ENCODE data around the gene HECTD4. TPM values are rescaled to one million over a fixed set of nuclear protein-coding genes. Genes with fewer than 3 reads are reported as not detected.

HECTD4 gene
- total and polyA plus RNA-seq, 2 donors (not counting 1 experiment from before 2014, with no cell fraction given) = 46.4 to 92.2 TPM

GRCh38 chr12:112162241-112162790 is 219.9 kb downstream of the HECTD4 start:
- no peaks in the 10 kb centered on the region for H3K27me3 ChIP-seq (replicated peaks in 1 of 4; ENCODE audit: control extremely low read depth in 1 of 4, control insufficient read depth in 3 of 4, insufficient read depth in 4 of 4, low read length in 3 of 4)
- DNase-seq (no peak), ATAC-seq (ENCODE audit: low read depth) (no peak)
- Mint-ChIP-seq H3K4me1 (peaks cover 27% of the 10 kb centered on the region), H3K27ac (no peak overlapping the region), H3K27me3 (no peaks in the 10 kb centered on the region), H3K4me3 (no peak overlapping the region), H3K9me3 (ENCODE audit: insufficient read depth) (no peaks in the 10 kb centered on the region)
- H3K4me3 ChIP-seq (ENCODE audit: control extremely low read depth in 1 of 5, extremely low read depth in 1 of 5, insufficient read depth in 1 of 5, low read depth in 2 of 5, low read length in 4 of 5) = no peak overlapping the region
- ChIA-PET CTCF (no interaction called here), POLR2A (no interaction called here)
- peaks cover 0 to 22% (median 17%) of the 10 kb centered on the region in 3 donors for H3K9me3 ChIP-seq (ENCODE audit: control extremely low read depth in 1 of 3, control insufficient read depth in 2 of 3, insufficient read depth in 1 of 3, low read length in 2 of 3)
- TF ChIP-seq CTCF (IDR thresholded peaks at IDR 0.05) (no peak), EZH2 (IDR thresholded peaks at IDR 0.05; ENCODE audit: borderline replicate concordance, insufficient read depth, low read depth, low read length, poor library complexity, severe bottlenecking) (no peak)
- H2AFZ ChIP-seq (ENCODE audit: insufficient read depth, low read depth, low read length, poor library complexity, severe bottlenecking) = no peak overlapping the region
- H3K9ac ChIP-seq (ENCODE audit: low read length) = no peak overlapping the region
- peaks cover 21 to 22% of the 10 kb centered on the region in 2 donors for H3K4me1 ChIP-seq (ENCODE audit: control insufficient read depth in 2 of 2, insufficient read depth in 2 of 2, low read length in 2 of 2)
- H4K20me1 ChIP-seq (ENCODE audit: control insufficient read depth, insufficient read depth, low read length, poor library complexity, severe bottlenecking) = no peaks in the 10 kb centered on the region
- 98% methylated on average over 10 of the region's 12 CpGs for WGBS (ENCODE audit: insufficient coverage)
- intact Hi-C loops (cut with micrococcal nuclease) = no loop called here
- H3K36me3 ChIP-seq (replicated peaks in 1 of 2; ENCODE audit: control extremely low read depth in 1 of 2, control insufficient read depth in 1 of 2, extremely low read depth in 1 of 2, insufficient read depth in 2 of 2, low read length in 1 of 2) = peaks cover 0 to 53% of the 10 kb centered on the region in 2 experiments
- H3K27ac ChIP-seq (ENCODE audit: low read length in 2 of 2) = no peak overlapping the region
- no peak overlapping the region for H3K4me2 ChIP-seq (replicated peaks; ENCODE audit: low read depth, low read length, poor library complexity, severe bottlenecking)
- H3K79me2 ChIP-seq (ENCODE audit: control insufficient read depth, insufficient read depth, low read length) = peaks cover 6% of the 10 kb centered on the region

GRCh38 chr12:112161711-112162110 is 220.5 kb downstream of the HECTD4 start:
- Mint-ChIP-seq H3K27me3 (no peaks in the 10 kb centered on the region), H3K27ac (peak overlapping the region; percentile 15), H3K4me3 (no peak overlapping the region), H3K4me1 (peaks cover 31% of the 10 kb centered on the region), H3K9me3 (ENCODE audit: insufficient read depth) (no peaks in the 10 kb centered on the region)
- Histone ChIP-seq H3K36me3 (replicated peaks in 1 of 2; ENCODE audit: control extremely low read depth in 1 of 2, control insufficient read depth in 1 of 2, extremely low read depth in 1 of 2, insufficient read depth in 2 of 2, low read length in 1 of 2) (peaks cover 0 to 50% of the 10 kb centered on the region in 2 experiments), H3K27ac (ENCODE audit: low read length in 2 of 2) (no peak overlapping the region), H4K20me1 (ENCODE audit: control insufficient read depth, insufficient read depth, low read length, poor library complexity, severe bottlenecking) (no peaks in the 10 kb centered on the region), H3K27me3 (replicated peaks in 1 of 4; ENCODE audit: control extremely low read depth in 1 of 4, control insufficient read depth in 3 of 4, insufficient read depth in 4 of 4, low read length in 3 of 4) (no peaks in the 10 kb centered on the region), H3K9me3 (ENCODE audit: control extremely low read depth in 1 of 3, control insufficient read depth in 2 of 3, insufficient read depth in 1 of 3, low read length in 2 of 3) (peaks cover 0 to 22% (median 17%) of the 10 kb centered on the region in 3 donors), H3K9ac (ENCODE audit: low read length) (no peak overlapping the region), H3K4me2 (replicated peaks; ENCODE audit: low read depth, low read length, poor library complexity, severe bottlenecking) (no peak overlapping the region), H2AFZ (ENCODE audit: insufficient read depth, low read depth, low read length, poor library complexity, severe bottlenecking) (no peak overlapping the region), H3K4me3 (ENCODE audit: control extremely low read depth in 1 of 5, extremely low read depth in 1 of 5, insufficient read depth in 1 of 5, low read depth in 2 of 5, low read length in 4 of 5) (no peak overlapping the region), H3K79me2 (ENCODE audit: control insufficient read depth, insufficient read depth, low read length) (peaks cover 6% of the 10 kb centered on the region), H3K4me1 (ENCODE audit: control insufficient read depth in 2 of 2, insufficient read depth in 2 of 2, low read length in 2 of 2) (peaks cover 21 to 22% of the 10 kb centered on the region in 2 donors)
- DNase-seq (no peak), ATAC-seq (ENCODE audit: low read depth) (no peak)
- intact Hi-C loops (cut with micrococcal nuclease) = no loop called here
- ChIA-PET POLR2A (no interaction called here), CTCF (interaction anchor here (2.0 kb wide), 1 partner anchor 10 kb away, joined by 5 read pairs; no protein-coding TSS in a partner anchor)
- 96% methylated on average over 9 of the region's 9 CpGs for WGBS (ENCODE audit: insufficient coverage)
- TF ChIP-seq CTCF (IDR thresholded peaks at IDR 0.05) = no peak
- TF ChIP-seq EZH2 (IDR thresholded peaks at IDR 0.05; ENCODE audit: borderline replicate concordance, insufficient read depth, low read depth, low read length, poor library complexity, severe bottlenecking) = no peak

Data from B cell (primary cell).